Neural cell (in vitro differentiated cells): ENCODE results near the gene PHTF2.

Experiments used
- EP300 ChIP-seq: fragments of 450-650 bp; conservative IDR thresholded peaks from 2 replicates; pipeline ENCODE4 v1.6.1; 2014; ENCODE audit warnings: antibody characterized with exemption, mild to moderate bottlenecking, moderate library complexity; ENCODE audit not compliant: poor library complexity, severe bottlenecking
- EZH2 ChIP-seq: fragments of 200-600, 300-800 bp; shearing (Covaris generic), sonication (generic); IDR thresholded peaks from 2 replicates; pipeline ENCODE4 v1.6.1; 2014; ENCODE audit warnings: antibody characterized with exemption, low read length, borderline replicate concordance, mild to moderate bottlenecking; ENCODE audit not compliant: insufficient read depth, poor library complexity, severe bottlenecking
- POLR2AphosphoS5 ChIP-seq: IDR thresholded peaks from 2 replicates; pipeline ENCODE4 v1.6.1; 2012
- RAD21 ChIP-seq: fragments of 450-650 bp; conservative IDR thresholded peaks from 2 replicates; pipeline ENCODE4 v1.6.1; 2014; ENCODE audit warnings: antibody characterized with exemption, mild to moderate bottlenecking, moderate library complexity
- TAF1 ChIP-seq: IDR thresholded peaks from 2 replicates; pipeline ENCODE4 v1.6.1; 2012; ENCODE audit warnings: low read depth
- TF ChIP-seq, protein P1 (sequence below): fragments of 450-650 bp; IDR thresholded peaks from 2 replicates; pipeline ENCODE4 v1.5.1; 2014; ENCODE audit warnings: antibody characterized with exemption, mild to moderate bottlenecking, moderate library complexity; ENCODE audit not compliant: poor library complexity, severe bottlenecking
- TF ChIP-seq, protein P2 (sequence below): IDR thresholded peaks from 2 replicates; pipeline ENCODE4 v1.6.1; 2012; ENCODE audit warnings: borderline replicate concordance

DNA sequence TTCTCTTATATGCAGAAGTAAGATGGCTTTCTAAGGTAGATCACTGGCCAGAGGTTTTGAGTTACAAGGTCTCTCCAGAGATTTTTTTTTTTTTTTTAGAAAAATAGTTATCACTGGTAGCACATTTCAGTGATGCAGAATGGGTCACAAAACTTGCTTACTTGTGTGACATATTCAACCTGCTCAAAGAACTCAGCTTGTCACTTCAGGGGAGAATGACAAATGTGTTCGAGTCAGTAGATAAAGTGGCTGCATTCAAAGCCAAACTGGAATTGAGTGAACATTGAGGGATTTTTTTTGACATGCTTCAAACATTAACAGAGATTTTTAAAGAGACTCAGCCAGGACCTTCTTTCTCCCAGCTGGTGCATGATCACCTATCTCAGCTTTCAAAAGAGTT is 33.4 kb downstream of the PHTF2 start:
- TF ChIP-seq, protein P1, sequence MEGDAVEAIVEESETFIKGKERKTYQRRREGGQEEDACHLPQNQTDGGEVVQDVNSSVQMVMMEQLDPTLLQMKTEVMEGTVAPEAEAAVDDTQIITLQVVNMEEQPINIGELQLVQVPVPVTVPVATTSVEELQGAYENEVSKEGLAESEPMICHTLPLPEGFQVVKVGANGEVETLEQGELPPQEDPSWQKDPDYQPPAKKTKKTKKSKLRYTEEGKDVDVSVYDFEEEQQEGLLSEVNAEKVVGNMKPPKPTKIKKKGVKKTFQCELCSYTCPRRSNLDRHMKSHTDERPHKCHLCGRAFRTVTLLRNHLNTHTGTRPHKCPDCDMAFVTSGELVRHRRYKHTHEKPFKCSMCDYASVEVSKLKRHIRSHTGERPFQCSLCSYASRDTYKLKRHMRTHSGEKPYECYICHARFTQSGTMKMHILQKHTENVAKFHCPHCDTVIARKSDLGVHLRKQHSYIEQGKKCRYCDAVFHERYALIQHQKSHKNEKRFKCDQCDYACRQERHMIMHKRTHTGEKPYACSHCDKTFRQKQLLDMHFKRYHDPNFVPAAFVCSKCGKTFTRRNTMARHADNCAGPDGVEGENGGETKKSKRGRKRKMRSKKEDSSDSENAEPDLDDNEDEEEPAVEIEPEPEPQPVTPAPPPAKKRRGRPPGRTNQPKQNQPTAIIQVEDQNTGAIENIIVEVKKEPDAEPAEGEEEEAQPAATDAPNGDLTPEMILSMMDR: no peak
- TF ChIP-seq, protein P2, sequence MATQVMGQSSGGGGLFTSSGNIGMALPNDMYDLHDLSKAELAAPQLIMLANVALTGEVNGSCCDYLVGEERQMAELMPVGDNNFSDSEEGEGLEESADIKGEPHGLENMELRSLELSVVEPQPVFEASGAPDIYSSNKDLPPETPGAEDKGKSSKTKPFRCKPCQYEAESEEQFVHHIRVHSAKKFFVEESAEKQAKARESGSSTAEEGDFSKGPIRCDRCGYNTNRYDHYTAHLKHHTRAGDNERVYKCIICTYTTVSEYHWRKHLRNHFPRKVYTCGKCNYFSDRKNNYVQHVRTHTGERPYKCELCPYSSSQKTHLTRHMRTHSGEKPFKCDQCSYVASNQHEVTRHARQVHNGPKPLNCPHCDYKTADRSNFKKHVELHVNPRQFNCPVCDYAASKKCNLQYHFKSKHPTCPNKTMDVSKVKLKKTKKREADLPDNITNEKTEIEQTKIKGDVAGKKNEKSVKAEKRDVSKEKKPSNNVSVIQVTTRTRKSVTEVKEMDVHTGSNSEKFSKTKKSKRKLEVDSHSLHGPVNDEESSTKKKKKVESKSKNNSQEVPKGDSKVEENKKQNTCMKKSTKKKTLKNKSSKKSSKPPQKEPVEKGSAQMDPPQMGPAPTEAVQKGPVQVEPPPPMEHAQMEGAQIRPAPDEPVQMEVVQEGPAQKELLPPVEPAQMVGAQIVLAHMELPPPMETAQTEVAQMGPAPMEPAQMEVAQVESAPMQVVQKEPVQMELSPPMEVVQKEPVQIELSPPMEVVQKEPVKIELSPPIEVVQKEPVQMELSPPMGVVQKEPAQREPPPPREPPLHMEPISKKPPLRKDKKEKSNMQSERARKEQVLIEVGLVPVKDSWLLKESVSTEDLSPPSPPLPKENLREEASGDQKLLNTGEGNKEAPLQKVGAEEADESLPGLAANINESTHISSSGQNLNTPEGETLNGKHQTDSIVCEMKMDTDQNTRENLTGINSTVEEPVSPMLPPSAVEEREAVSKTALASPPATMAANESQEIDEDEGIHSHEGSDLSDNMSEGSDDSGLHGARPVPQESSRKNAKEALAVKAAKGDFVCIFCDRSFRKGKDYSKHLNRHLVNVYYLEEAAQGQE: no peak
- TF ChIP-seq EP300: no peak
- TF ChIP-seq RAD21: no peak
- no peak for TF ChIP-seq EZH2
- TF ChIP-seq TAF1: no peak
- TF ChIP-seq POLR2AphosphoS5: no peak
